ENCODE results near the gene CXXC5.
"Not testable (repeated sequence)": the region's sequence is repeated elsewhere in the genome, so short reads cannot be mapped to it uniquely, and the experiment has no call there.

The CXXC5 gene

GRCh38 chr5:139696894-139697658, 48.9 kb downstream of the CXXC5 start:
- FAIRE-seq, result no peak

GRCh38 chr5:139698490-139699146, 50.5 kb downstream of the CXXC5 start:
- no peak for FAIRE-seq

- FAIRE-seq, result no peak
Observed at GRCh38 chr5:139699351-139699750, 51.2 kb downstream of the CXXC5 start.

GRCh38 chr5:139700711-139701055, 52.5 kb downstream of the CXXC5 start:
- FAIRE-seq, result no peak

- FAIRE-seq, result no peak
Observed at GRCh38 chr5:139701056-139701741, 53.0 kb downstream of the CXXC5 start.

- no peak for FAIRE-seq
Observed at GRCh38 chr5:139702548-139702947, 54.4 kb downstream of the CXXC5 start.

- FAIRE-seq, result no peak
Observed at GRCh38 chr5:139704748-139705147, 56.6 kb downstream of the CXXC5 start.

- no peak for FAIRE-seq
Observed at GRCh38 chr5:139705191-139705590, 57.0 kb downstream of the CXXC5 start.

GRCh38 chr5:139705655-139706587, 57.8 kb downstream of the CXXC5 start:
- no peak for FAIRE-seq

GRCh38 chr5:139707445-139708003, 59.4 kb downstream of the CXXC5 start:
- no peak for FAIRE-seq

GRCh38 chr5:139708434-139708861, 60.3 kb downstream of the CXXC5 start:
- no peak for FAIRE-seq

GRCh38 chr5:139708877-139709581, 60.9 kb downstream of the CXXC5 start:
- FAIRE-seq, result peak; percentile 78

- FAIRE-seq, result no peak
Observed at GRCh38 chr5:139709582-139710318, 61.6 kb downstream of the CXXC5 start.

- FAIRE-seq, result no peak
Observed at GRCh38 chr5:139710319-139711066, 62.3 kb downstream of the CXXC5 start.

GRCh38 chr5:139711067-139711905, 63.1 kb downstream of the CXXC5 start:
- no peak for FAIRE-seq

GRCh38 chr5:139711906-139712224, 63.7 kb downstream of the CXXC5 start:
- no peak for FAIRE-seq

GRCh38 chr5:139712412-139712811, 64.3 kb downstream of the CXXC5 start:
- no peak for FAIRE-seq

- not testable (repeated sequence) for FAIRE-seq
Observed at GRCh38 chr5:139713898-139714297, 65.7 kb downstream of the CXXC5 start.

- FAIRE-seq, result no peak
Observed at GRCh38 chr5:139717221-139717620, 69.1 kb downstream of the CXXC5 start.

Data from islet of Langerhans (tissue), 1 donor.